GM12891 (cell line): Measurements from ENCODE around the gene ECSCR.

Experiments used
- PAX5 ChIP-seq: IDR thresholded peaks from 2 replicates; pipeline ENCODE4 v1.6.1; 2011; ENCODE audit warnings: low read length, moderate library complexity, mild to moderate bottlenecking; ENCODE audit not compliant: insufficient read depth, severe bottlenecking
- POLR2A ChIP-seq: IDR thresholded peaks from 2 replicates; pipeline ENCODE4 v1.6.1; 2011; ENCODE audit warnings: low read depth, low read length, control low read depth
- POLR2AphosphoS5 ChIP-seq: IDR thresholded peaks from 2 replicates; pipeline ENCODE4 v1.6.1; 2011; ENCODE audit warnings: low read depth, low read length, control low read depth
- POU2F2 ChIP-seq: IDR thresholded peaks from 2 replicates; pipeline ENCODE4 v1.6.1; 2011; ENCODE audit warnings: low read depth, mild to moderate bottlenecking, control low read depth, low read length, moderate library complexity
- SPI1 ChIP-seq: IDR thresholded peaks from 2 replicates; pipeline ENCODE4 v1.6.1; 2011; ENCODE audit warnings: low read depth, low read length, control low read depth
- TAF1 ChIP-seq: IDR thresholded peaks from 2 replicates; pipeline ENCODE4 v1.6.1; 2011; ENCODE audit warnings: low read depth, low read length, control low read depth

- TF ChIP-seq POLR2AphosphoS5, result no peak
- no peak for TF ChIP-seq TAF1
- no peak for TF ChIP-seq POLR2A
- TF ChIP-seq SPI1, result no peak
- TF ChIP-seq POU2F2, result no peak
- no peak for TF ChIP-seq PAX5
Observed at GRCh38 chr5:139481122-139481533, 18.6 kb upstream of the ECSCR start.
